Keratinocyte (primary cell): Measurements from ENCODE around the gene CIROP. TPM values are rescaled to one million over a fixed set of nuclear protein-coding genes. Genes with fewer than 3 reads are reported as not detected.

Source experiments
- DNase-seq: peaks from one replicate; pipeline ENCODE4 v3.0.0-alpha.2; 2011; ENCODE audit warnings: low read depth, missing footprints, low spot score
- FAIRE-seq: peaks from 2 replicates; lab custom pipeline; 2011; peaks lifted over from hg19 to GRCh38; lab: Jason Lieb, UNC
- H2AFZ ChIP-seq: 2 replicates; pipeline ENCODE4 v1.6.0; 2012; ENCODE audit warnings: low read length, control low read depth, inconsistent platforms; ENCODE audit not compliant: control insufficient read depth
- H3K27ac ChIP-seq: 2 replicates; pipeline ENCODE4 v1.5.1; 2011; ENCODE audit warnings: low read length; ENCODE audit not compliant: control insufficient read depth, insufficient read depth
- H3K27me3 ChIP-seq: 3 replicates; pipeline ENCODE4 v1.6.0; 2011; ENCODE audit warnings: low read length; ENCODE audit not compliant: control insufficient read depth, insufficient read depth; ENCODE audit errors: extremely low read depth
- H3K36me3 ChIP-seq, 2 experiments: 2 replicates in 1 of 2; 3 replicates in 1 of 2; pipeline ENCODE4 v1.5.1; 2011; ENCODE audit warnings: low read length in 2 of 2, mild to moderate bottlenecking in 1 of 2; ENCODE audit not compliant: control insufficient read depth in 2 of 2, insufficient read depth in 2 of 2; ENCODE audit errors: extremely low read depth in 1 of 2
- H3K4me1 ChIP-seq: 3 replicates; pipeline ENCODE4 v1.5.1; 2011; ENCODE audit warnings: low read length; ENCODE audit not compliant: control insufficient read depth, insufficient read depth; ENCODE audit errors: extremely low read depth
- H3K4me2 ChIP-seq: 3 replicates; pipeline ENCODE4 v1.6.0; 2011; ENCODE audit warnings: low read depth, low read length; ENCODE audit not compliant: control insufficient read depth, insufficient read depth; ENCODE audit errors: extremely low read depth
- H3K4me3 ChIP-seq, 3 experiments: fragments of 200-600 bp in 1 of 3; sonication (generic) in 1 of 3; 2 replicates in 2 of 3; 3 replicates in 1 of 3; pipeline ENCODE4 v1.5.1; 2011 to 2016; ENCODE audit warnings: low read length in 3 of 3, mild to moderate bottlenecking in 3 of 3, control low read depth in 2 of 3, inconsistent platforms in 1 of 3, low read depth in 1 of 3, mixed read lengths in 1 of 3, mixed run types in 1 of 3, moderate library complexity in 1 of 3; ENCODE audit not compliant: control insufficient read depth in 2 of 3, insufficient read depth in 2 of 3; ENCODE audit errors: extremely low read depth in 1 of 3
- H3K79me2 ChIP-seq: 2 replicates; pipeline ENCODE4 v1.6.0; 2012; ENCODE audit warnings: low read length; ENCODE audit not compliant: control insufficient read depth, insufficient read depth
- H3K9ac ChIP-seq: 3 replicates; pipeline ENCODE4 v1.6.0; 2011; ENCODE audit warnings: low read length; ENCODE audit not compliant: control insufficient read depth, insufficient read depth; ENCODE audit errors: extremely low read depth
- H3K9me1 ChIP-seq: 3 replicates; pipeline ENCODE4 v1.6.0; 2011; ENCODE audit warnings: low read length; ENCODE audit not compliant: control insufficient read depth, insufficient read depth; ENCODE audit errors: extremely low read depth
- H3K9me3 ChIP-seq: 2 replicates; pipeline ENCODE4 v1.5.1; 2012; ENCODE audit warnings: low read depth, low read length; ENCODE audit not compliant: control insufficient read depth
- H4K20me1 ChIP-seq: 3 replicates; pipeline ENCODE4 v1.6.0; 2011; ENCODE audit warnings: low read length; ENCODE audit not compliant: control insufficient read depth, insufficient read depth; ENCODE audit errors: extremely low read depth
- EZH2 ChIP-seq: IDR thresholded peaks from one replicate; pipeline ENCODE4 v1.6.1; 2012; ENCODE audit warnings: inconsistent platforms, mild to moderate bottlenecking, low read length, moderate library complexity
- dilution Hi-C: fragments of 300-500 bp; cut with MboI; formaldehyde crosslinking; loops from one replicate; pipeline ENCODE4 v1.7.0; 2020; ENCODE audit warnings: low sequenced_read_pairs; ENCODE audit not compliant: extremely low pct_ligation_motif_present
- polyA plus RNA-seq, 5 experiments: library from polyadenylated mRNA; depleted of rRNA in 3 of 5; stranded (reverse) in 3 of 5; stranded (forward) in 1 of 5; unstranded in 1 of 5; fragments of >200 nt; gene quantifications; 1 replicate in 1 of 5; 2 replicates in 3 of 5; 3 replicates in 1 of 5; pipeline versions ENCODE4 v1.2.1 to v1.2.3, GENCODE V29; 2011 to 2012; ENCODE audit warnings: missing spikeins in 2 of 5, low read depth in 1 of 5, low replicate concordance in 1 of 5
- TF ChIP-seq, protein P1 (sequence below), 3 experiments: IDR thresholded peaks in 1 of 3; conservative IDR thresholded peaks in 1 of 3; optimal IDR thresholded peaks in 1 of 3; 2 replicates in 2 of 3; 3 replicates in 1 of 3; pipeline versions ENCODE3 to v1.5.1; 2011; ENCODE audit warnings: low read length in 3 of 3, mild to moderate bottlenecking in 3 of 3, moderate library complexity in 2 of 3, control low read depth in 1 of 3, inconsistent platforms in 1 of 3; ENCODE audit not compliant: insufficient read depth in 2 of 3; ENCODE audit errors: extremely low read depth in 1 of 3

CIROP gene
- polyA plus RNA-seq, 1 donor (not counting 4 experiments of a cell fraction or from before 2014, with no cell fraction given), result not detected

GRCh38 chr14:23058654-23059504 is 45.9 kb downstream of the CIROP start:
- DNase-seq, result no peak

GRCh38 chr14:23057757-23058653 is 46.8 kb downstream of the CIROP start:
- Histone ChIP-seq H3K9me3 (no peaks in the 10 kb centered on the region), H4K20me1 (no peaks in the 10 kb centered on the region), H3K79me2 (peaks cover 5% of the 10 kb centered on the region), H2AFZ (no peak overlapping the region), H3K9me1 (no peaks in the 10 kb centered on the region), H3K36me3 (peaks cover 25 to 29% of the 10 kb centered on the region in 2 experiments), H3K27me3 (no peaks in the 10 kb centered on the region), H3K4me2 (peak overlapping the region; percentile 89), H3K4me1 (peaks cover 30% of the 10 kb centered on the region), H3K9ac (peak overlapping the region; percentile 58), H3K4me3 (peak overlapping the region; percentile 36 to 68 (median 64)), H3K27ac (peak overlapping the region; percentile 31)
- peak; percentile 17 for FAIRE-seq
- TF ChIP-seq, protein P1, sequence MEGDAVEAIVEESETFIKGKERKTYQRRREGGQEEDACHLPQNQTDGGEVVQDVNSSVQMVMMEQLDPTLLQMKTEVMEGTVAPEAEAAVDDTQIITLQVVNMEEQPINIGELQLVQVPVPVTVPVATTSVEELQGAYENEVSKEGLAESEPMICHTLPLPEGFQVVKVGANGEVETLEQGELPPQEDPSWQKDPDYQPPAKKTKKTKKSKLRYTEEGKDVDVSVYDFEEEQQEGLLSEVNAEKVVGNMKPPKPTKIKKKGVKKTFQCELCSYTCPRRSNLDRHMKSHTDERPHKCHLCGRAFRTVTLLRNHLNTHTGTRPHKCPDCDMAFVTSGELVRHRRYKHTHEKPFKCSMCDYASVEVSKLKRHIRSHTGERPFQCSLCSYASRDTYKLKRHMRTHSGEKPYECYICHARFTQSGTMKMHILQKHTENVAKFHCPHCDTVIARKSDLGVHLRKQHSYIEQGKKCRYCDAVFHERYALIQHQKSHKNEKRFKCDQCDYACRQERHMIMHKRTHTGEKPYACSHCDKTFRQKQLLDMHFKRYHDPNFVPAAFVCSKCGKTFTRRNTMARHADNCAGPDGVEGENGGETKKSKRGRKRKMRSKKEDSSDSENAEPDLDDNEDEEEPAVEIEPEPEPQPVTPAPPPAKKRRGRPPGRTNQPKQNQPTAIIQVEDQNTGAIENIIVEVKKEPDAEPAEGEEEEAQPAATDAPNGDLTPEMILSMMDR (optimal IDR thresholded peaks at IDR 0.05 in 1 of 3, IDR thresholded peaks at IDR 0.05 in 1 of 3, conservative IDR thresholded peaks at IDR 0.05 in 1 of 3; ENCODE audit: extremely low read depth in 1 of 3, insufficient read depth in 2 of 3, low read length in 3 of 3), result peak; percentile 89 to 97 (median 96)
- TF ChIP-seq EZH2, result no peak
- dilution Hi-C loops, result no loop called here
- no peak for DNase-seq

More at GRCh38 chr14:23058654-23059504, 45.9 kb downstream of the CIROP start:
- Histone ChIP-seq H3K4me1 (peaks cover 30% of the 10 kb centered on the region), H3K27me3 (no peaks in the 10 kb centered on the region), H4K20me1 (no peaks in the 10 kb centered on the region), H3K4me3 (no peak overlapping the region), H2AFZ (no peak overlapping the region), H3K9me3 (no peaks in the 10 kb centered on the region), H3K27ac (no peak overlapping the region), H3K4me2 (no peak overlapping the region), H3K36me3 (peaks cover 32 to 37% of the 10 kb centered on the region in 2 experiments), H3K9ac (no peak overlapping the region), H3K79me2 (peaks cover 5% of the 10 kb centered on the region), H3K9me1 (no peaks in the 10 kb centered on the region)
- TF ChIP-seq EZH2, result no peak
- TF ChIP-seq, protein P1 (optimal IDR thresholded peaks at IDR 0.05 in 1 of 3, IDR thresholded peaks at IDR 0.05 in 1 of 3, conservative IDR thresholded peaks at IDR 0.05 in 1 of 3; ENCODE audit: extremely low read depth in 1 of 3, insufficient read depth in 2 of 3, low read length in 3 of 3), result no peak
- FAIRE-seq, result no peak
- dilution Hi-C loops, result no loop called here
